GM20431 (cell line): Measurements from ENCODE around the gene CDYL2.
"Not testable (repeated sequence)": the region's sequence is repeated elsewhere in the genome, so short reads cannot be mapped to it uniquely, and the experiment has no call there.

Experiments
- in situ Hi-C: fragments of 300-500 bp; cut with MseI, MboI; formaldehyde crosslinking; loops from one replicate; pipeline ENCODE4 v1.15.0; 2020; ENCODE audit warnings: low sequenced_read_pairs; ENCODE audit not compliant: unreplicated experiment

CDYL2 gene

DNA sequence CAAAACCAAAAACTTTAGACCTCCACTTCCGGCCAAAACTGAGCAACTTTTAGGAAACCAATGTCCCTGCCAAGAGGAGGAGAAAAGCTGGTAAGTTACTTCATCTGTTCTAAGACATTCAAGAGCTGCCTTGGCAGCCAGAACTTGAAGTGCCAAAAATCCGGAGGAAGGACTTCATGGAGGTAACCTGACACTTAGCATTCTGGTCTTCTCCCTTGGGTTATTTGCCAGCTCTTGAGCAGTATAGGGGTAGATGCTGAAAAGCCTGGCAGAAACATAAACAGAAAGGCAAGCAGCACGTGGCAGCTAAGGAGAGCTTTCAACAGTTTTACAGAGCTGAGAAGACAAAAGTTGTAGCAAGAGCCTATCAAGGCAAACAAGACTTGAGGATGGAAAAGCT, 53.2 kb downstream of the CDYL2 start:
- in situ Hi-C loops, result no loop called here

DNA sequence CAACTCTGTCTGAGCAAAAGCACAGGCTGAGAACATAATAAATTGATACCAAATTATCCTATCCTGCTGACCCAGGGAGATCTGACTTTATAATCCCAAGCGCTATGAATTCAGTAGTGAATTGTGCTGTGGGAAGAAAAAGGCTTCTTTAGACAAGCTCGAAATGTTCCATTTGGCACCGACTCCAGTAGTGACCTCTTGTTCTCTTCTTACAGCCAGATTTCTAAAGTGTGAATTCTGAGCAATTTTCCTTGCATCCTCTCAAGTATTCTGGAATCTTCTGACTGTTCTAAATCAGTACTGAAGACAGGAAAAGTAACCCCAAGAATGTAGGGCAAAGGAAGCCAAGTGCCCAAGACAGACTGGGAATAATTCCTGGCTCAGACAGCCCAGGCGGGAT, 58.2 kb downstream of the CDYL2 start:
- in situ Hi-C loops, result no loop called here

DNA sequence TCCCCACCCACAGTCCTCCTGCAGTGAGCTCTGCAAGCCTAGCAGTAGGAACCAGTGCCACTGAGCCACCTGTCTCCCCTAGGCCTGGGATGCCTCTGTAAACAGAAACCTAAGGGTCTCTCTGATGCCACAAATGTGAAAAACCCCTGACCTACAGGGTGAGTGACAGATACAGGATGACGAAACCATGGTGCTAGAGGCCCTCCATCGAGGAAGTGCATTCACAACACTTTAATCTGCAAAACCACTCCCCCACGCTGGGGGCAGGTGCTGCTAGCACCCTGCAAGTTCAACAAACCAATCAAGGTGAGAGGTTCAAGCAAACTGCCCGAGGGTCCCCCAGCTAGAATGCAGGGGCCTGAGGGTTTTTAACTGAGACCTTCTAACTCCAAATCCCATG, 59.5 kb downstream of the CDYL2 start:
- in situ Hi-C loops, result no loop called here

DNA sequence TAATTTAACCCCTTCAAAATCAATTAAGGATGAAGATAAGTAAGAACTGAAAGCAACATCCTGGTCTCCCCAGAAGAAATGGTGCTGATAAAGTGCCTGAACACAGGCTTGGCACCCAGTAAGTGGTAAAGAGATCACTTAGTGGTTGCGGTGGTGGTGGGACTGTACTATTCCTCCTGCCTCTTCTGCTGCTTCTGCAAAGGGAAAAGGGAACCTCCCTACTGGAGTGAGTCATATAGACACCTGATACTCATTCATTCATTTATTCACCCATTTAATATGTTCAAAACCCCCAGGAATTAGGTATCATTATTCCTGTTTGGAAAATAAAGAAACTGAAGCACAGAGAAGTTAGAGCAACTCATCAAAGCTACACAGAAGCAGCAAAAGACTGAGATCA, 60.6 kb downstream of the CDYL2 start:
- in situ Hi-C loops, result no loop called here

DNA sequence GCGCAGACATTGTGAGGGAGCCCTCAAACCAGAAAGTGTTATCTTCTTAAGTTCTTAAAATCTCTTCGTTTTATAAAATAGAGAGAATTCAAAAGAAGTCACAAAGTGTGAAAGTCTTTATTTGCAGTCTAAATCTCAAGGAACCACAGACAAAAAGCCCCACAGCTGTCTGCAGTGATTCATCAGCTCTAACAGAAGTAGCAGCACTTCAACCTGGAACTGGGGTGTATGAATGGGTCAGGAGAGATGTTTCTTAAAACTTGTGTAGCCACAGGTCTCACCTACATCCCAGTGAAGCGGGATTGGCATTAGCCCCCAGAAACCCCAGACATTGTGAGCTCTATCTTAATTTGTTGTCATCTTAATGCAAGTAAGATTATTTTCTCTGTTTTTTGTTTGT, 61.1 kb downstream of the CDYL2 start:
- in situ Hi-C loops, result no loop called here

DNA sequence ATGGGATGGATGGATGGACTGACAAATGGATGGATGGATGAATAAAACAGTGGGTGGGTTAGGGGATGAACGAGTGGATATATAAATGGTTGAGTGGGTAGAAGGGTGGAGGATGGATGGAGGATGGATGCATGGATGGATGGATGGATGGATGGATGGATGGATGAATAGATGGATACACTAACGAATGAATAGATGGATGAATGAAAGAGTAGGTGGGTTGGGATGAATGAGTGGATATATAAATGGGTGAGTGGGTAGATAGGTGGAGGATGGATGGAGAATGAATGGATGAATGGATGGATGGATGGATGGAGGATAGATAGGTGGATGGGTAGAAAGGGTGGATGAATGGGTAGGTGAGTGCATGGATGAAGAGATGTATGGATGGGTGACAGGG, 62.1 kb downstream of the CDYL2 start:
- in situ Hi-C loops, result no loop called here

DNA sequence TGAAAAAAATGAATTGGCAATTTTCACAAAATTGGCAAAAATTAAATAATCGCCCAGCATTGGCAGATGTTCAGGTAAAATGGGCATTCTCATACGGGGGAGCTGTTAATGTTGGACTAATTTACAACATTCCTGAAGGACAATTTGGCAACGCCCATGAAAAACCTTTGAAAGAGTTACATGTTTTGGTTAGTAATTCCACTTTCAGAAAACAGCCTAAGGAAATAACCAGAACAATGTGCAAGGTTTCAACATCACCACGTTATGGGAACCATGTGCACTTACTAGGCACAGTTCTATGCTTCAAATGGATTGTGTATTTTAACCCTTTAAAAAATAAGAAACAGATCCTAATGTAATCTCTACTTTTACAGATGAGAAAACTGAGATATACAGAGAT, 62.7 kb downstream of the CDYL2 start:
- in situ Hi-C loops, result no loop called here

DNA sequence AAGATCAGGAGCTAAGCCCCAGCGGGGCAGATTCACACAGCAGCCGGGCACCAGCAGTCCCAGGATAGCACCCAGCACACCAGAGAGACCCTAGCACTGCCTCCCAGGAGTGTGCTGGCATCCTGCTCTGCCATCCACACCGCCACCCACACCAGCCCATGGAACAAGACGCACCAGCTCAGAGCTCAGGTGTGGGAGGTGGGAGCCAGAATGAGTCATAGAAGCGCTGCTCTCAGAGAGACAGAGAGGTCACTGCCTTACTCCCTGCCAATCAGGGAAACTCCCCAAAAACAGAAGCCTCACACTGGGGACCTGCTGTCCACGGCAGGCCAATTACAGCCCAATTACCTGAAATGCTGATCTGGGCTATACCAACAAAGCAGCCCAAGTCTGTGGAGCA, 64.9 kb downstream of the CDYL2 start:
- in situ Hi-C loops, result no loop called here

DNA sequence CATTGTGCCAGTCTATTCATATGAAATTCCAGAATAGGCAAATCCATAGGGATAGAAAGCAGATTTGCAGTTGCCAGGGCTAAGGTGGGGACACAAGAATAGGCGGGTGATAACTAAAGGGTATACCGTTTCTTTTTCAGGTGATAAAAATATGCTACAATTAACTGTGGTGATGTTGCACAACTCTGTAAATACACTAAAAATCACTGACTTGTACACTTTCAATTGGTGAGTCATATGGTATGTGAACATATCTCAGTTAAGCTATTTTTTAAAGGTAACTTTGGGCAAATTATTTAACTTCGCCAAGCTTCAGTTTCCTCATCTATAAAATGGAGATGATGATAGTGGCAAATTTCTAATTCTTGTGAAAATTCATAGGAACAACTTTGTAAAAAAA, 65.9 kb downstream of the CDYL2 start:
- in situ Hi-C loops, result no loop called here

DNA sequence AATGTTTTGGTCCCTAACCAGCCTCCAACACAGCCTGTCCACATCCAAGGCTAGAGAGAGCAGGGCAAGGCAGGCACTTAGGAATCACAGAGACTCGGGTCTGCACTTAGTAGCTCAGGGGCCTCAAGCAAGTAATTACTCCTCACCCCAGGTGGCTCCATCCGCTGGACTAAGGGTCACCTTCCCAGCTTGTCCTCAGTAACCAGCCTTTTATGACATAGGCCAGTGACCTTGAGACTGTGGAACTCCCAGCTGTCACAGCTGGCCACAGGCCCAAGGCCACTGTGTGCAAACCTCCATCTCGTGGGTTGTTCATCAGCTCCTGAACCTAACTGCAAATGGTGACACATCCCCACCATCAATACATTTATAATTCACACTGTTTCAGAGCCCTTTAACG, 68.6 kb downstream of the CDYL2 start:
- in situ Hi-C loops, result no loop called here

DNA sequence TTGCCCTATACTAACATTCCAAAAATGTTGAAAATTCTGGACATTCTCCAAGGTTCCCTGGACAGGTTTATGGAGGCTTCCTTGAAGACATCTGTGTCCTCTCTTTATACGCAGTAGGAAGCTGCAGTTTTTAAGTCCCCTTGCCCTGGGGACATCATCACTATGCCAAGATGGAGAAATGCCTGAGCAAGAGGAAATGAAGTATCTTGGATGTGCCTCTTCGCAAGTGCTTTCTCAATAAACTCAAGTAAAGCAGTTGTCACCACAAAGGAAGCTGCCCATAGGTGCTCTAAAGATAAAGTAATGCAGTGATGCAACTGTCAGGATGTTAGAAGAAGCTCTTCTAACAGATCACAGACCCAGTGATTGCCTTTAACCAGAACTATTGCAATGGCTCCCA, 71.0 kb downstream of the CDYL2 start:
- in situ Hi-C loops, result no loop called here

DNA sequence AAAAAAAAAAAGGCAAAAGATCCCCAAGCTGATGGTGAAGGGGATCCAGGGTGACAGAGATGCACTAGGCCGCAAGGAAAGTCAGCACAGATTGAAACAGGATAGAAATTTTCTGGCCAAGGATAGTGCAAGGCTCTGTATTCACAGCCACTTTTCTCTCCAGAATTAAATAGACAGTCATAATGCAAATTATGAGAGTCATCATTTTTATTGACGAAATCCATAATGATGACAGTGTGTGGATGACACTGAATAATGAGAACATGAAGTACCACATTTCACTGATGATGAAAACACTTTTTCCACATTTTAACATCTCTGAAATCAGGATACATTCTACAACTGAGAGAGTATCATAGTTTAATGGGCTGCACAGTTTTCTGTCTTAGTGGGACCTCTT, 72.5 kb downstream of the CDYL2 start:
- in situ Hi-C loops, result no loop called here

DNA sequence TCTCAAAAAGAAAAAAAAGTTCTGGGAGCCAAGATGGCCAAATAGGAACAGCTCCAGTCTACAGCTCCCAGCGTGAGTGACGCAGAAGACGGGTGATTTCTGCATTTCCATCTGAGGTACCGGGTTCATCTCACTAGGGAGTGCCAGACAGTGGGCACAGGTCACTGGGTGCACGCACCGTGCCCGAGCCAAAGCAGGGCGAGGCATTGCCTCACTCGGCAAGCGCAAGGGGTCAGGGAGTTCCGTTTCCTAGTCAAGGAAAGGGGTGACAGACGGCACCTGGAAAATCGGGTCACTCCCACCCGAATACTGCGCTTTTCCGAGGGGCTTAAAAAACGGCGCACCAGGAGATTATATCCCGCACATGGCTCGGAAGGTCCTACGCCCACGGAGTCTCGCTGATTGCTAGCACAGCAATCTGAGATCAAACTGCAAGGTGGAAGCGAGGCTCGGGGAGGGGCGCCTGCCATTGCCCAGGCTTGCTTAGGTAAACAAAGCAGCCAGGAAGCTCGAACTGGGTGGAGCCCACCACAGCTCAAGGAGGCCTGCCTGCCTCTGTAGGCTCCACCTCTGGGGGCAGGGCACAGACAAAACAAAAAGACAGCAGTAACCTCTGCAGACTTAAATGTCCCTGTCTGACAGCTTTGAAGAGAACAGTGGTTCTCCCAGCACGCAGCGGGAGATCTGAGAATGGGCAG, 77.2 kb downstream of the CDYL2 start:
- in situ Hi-C loops, result not testable (repeated sequence)

DNA sequence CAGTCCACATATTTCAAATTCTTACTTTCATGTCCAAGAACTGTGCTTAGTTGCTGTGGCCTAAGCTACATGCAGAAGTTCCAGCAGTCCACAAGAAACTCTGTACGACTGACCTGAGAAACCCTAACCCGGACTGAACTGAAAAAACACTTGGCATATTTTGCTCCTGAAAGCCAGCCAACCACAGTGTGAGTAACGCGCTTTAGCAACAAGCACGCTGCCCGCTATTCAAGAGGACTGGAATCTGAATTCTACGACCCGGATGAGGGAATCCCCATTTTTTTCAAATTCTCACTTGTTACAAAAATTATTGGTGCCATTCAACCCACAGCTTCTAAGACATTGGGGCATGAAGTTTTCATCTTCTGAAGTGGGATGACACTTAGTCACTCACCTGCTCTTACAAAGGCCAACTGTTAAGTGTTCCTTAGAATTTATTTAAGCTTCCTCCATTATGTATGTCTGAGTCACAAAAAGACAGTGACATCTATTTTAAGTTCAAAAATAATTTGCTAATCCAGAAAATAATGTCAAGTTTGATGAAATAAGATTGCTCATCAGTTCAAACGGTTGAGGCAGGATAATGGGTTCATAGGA, 78.7 kb downstream of the CDYL2 start:
- in situ Hi-C loops, result no loop called here

DNA sequence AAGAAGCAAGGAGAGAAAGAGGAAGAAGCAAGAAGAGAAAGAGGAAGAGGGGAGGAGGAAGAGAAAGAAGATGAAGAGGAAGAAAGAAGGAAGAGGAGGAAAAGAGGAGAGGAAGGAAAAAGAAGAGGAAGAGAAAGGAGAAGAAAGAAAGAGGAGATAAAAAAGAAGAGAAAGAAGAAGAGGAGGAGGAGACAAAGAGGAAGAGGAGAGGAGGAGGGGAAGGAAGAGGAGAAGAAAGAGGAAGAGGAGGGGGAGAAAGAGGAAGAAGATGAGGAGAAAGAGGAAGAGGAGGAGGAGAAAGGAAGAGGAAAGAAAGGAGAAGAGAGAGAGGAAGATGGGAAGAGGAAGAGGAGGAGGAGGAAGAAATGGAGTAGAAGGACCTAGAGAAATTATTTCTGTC, 80.4 kb downstream of the CDYL2 start:
- in situ Hi-C loops, result no loop called here

DNA sequence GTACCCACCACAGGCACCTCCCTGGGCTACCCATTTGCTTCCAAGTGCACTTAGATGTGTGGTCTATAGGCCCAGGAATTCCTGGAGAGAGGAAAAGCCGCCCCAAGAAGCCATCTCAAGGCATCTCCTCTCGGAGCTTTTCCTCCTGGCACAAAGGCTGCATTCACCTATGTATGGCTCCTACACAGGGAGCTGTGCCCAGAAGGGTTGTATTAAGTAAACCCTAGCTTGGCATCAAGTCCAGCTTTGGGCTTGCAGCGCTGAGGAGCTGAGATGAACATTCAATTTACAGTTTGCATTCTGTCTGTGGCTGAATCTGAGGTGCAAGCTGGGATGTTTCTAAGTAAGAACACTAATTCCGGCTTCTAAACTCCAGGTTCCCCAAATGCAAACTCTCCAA, 81.3 kb downstream of the CDYL2 start:
- in situ Hi-C loops, result no loop called here

DNA sequence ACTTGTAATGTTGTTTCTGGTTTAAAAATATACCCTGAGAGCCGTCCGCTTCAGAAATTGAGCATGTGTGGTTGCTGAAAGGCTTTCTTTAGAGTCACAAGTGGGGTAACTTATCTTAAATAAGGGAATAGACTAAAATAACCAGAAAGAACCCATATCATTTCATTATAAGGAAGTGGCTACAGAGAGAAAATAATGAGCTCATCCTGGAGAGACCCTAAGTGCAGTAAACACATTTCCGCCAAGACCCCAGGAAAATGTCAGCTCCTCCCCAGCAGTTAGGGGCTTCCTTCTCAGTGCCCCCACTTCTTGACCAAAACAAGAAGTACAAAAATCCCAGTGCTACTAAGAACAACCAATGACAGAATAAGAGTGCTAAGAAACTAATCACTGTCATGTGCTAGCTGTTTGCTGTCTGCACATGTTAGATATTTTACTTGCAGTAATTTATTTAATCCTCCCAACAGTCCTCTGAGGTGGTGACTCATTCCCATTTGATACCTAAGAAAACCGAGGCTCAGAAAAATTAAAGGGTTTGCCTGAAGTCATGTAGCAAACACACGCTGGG, 83.5 kb downstream of the CDYL2 start:
- in situ Hi-C loops, result no loop called here

DNA sequence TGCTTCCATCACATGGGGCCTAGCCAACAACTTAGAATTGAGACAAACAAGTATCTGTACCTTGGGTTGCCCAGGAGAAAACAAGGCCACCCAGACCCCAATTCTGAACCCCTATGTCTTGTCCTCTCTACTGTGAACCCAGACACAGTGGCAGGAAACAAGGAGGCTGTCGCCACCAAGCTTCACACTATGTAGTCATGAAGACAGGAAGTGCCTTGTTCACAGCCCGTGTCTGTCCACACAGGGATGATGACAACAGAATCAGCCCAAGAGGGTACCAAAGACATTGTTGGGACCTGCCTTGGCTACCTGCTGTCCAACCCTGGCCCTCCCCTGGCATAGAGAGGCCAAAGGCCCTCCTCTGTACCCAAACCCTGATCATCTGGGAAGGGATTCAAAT, 84.8 kb downstream of the CDYL2 start:
- in situ Hi-C loops, result no loop called here

DNA sequence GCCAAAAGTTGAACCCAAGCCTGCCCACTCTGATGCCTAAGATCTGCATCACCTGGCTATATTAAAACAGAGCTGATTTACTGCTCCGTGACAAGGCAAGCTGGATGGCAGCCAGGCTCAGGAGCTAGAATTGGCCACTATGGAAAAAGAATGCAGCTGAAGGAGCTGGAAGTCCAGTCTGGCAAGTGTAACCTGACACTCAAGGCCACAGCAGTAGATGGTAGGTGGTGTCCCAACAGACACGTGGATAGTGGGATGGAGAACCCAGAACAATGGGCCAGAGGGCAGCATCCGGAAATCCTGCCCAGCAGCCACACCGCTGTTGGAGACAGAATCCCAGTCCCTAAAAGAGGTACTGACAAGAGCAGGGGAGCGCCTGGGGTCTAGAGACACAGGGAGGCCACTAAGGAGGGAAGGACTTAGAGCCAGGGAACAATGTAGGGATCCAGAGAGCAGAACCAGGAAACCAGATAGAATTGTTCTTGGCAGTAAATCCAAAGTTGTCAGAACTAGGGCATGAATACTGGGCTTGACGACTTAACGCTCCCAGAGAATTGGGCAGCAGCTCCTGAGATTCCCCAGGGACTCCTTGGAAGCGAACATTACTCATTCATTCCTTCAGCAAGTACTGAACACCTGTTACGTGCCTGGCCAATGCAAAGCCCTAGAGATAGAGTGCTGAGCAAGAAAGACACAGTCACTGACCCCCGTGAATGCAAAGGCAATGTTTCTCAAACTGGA, 85.7 kb downstream of the CDYL2 start:
- in situ Hi-C loops, result no loop called here

DNA sequence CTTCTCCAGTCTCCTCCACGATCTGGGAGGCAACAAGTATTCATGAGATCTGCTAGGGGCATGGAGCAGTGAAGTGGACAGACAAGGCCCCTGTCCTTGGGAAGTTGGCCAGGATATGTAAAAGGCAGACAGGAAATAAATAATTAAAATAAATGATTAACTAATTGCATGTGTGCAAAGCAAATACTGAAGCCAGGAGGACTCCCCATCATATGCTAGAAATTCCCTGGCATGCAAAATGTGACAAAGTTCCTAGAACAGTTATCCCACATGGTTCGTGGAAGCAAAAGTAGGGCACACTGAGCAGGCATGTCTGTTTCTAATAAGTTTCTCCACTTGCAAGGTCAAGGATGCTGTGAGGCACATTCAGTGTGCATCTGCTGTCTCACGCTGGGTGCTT, 86.8 kb downstream of the CDYL2 start:
- in situ Hi-C loops, result no loop called here

DNA sequence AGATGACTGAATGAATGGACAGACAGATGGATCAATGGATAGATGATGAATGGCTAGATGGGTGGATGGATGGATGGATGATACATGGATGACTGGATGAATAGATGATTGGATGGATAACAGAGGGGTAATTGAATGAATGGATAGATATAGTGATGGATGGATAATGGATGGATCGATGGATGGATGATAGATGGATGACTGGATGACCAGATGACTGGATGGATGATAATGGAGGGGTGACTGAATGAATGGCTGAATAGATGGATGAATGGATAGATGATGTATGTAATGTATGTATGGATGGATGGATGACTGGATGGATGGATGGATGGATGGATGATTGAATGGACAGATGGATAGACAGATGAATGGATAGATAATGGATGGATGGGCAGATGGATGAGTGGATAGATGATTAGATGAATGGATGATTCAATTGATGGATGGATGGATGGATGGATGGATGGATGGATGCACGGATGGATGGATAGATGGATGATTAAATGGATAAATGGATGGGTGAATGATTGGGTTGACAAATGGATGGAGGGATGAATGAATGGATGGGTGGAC, 87.7 kb downstream of the CDYL2 start:
- in situ Hi-C loops, result no loop called here
